HG03108 (cell line): ENCODE results near the gene NOLC1.

Experiments
- ATAC-seq: cut with Tn5 transposase; IDR thresholded peaks from one replicate; pipeline ENCODE4 v1.9.1; 2021; ENCODE audit warnings: moderate library complexity; ENCODE audit not compliant: unreplicated experiment

Gene NOLC1

DNA sequence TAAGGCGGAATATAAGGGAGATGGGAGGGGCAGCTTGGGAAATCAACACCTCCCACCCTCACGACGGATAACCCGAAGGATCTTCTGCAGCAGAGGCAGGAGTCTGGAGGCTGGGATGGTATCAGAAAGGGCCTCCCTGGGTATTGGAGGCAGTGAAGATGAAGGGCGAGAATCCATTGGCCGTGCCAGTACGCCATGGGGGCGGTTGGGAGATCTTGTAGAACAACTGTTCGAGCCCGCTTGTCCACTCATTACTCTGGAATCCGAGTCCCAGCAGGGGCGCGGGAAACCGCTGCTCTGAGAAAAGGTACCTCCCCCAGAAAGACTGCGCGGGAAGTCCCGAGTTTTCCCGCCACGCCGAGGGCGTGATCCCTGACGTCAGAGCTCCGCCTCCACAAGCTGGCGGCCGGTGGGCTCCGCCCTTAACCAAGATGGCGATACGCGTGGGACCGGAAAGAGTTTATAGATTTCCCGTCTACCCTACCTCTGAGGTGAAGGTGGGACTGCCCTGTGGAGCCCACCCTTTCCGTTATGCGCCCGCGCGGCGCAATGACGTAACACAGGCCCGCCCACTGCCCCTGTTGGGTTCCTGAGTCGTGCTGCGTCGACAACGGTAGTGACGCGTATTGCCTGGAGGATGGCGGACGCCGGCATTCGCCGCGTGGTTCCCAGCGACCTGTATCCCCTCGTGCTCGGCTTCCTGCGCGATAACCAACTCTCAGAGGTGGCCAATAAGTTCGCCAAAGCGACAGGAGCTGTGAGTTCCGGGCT lies at the start of gene NOLC1:
NOLC1 (plus strand) TSS at position 616 of the 771 bp plus-strand sequence; CDS start at position 638, 22 bp downstream.
- peak; percentile 94 for ATAC-seq

DNA sequence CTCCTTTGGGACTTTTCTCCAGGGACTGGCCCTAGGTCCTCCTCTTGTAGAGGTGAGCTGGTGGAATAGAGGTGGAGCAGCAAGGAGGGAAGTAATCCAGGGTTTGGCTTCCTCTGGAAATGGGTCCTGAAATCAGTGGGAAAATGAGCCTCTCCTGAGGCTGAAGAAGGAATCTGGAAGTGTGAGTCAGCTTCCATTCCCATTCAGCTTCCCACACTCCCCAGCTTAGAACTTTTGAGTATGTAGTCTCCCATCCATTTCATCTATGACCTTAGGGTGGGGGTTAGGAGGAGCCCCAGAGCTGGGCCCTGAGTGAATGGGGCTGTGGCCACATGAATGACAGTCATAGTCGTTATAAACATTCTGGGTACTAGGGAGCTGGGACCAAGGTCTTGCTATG lies 49.8 kb upstream of the NOLC1 start:
- no peak for ATAC-seq

DNA sequence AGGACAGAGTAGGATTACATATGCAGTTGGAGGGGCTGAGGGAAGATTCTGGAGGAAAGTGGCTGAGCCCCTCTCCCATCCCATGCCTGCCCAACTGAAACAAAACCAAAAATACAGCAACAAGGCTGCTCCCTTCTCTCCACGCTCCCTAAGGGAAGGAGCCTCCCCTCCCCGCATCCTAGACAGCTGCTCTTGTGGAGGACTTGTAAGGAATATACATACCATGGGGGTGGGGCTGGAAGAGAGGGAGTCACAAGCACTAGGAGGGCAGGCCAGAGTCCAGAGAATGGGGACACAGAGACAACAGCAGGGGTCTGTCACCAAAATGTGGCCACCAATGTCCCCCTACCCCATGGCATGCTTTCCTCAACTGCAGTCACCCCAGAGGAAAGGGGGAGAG lies 45.2 kb upstream of the NOLC1 start:
- ATAC-seq = no peak

DNA sequence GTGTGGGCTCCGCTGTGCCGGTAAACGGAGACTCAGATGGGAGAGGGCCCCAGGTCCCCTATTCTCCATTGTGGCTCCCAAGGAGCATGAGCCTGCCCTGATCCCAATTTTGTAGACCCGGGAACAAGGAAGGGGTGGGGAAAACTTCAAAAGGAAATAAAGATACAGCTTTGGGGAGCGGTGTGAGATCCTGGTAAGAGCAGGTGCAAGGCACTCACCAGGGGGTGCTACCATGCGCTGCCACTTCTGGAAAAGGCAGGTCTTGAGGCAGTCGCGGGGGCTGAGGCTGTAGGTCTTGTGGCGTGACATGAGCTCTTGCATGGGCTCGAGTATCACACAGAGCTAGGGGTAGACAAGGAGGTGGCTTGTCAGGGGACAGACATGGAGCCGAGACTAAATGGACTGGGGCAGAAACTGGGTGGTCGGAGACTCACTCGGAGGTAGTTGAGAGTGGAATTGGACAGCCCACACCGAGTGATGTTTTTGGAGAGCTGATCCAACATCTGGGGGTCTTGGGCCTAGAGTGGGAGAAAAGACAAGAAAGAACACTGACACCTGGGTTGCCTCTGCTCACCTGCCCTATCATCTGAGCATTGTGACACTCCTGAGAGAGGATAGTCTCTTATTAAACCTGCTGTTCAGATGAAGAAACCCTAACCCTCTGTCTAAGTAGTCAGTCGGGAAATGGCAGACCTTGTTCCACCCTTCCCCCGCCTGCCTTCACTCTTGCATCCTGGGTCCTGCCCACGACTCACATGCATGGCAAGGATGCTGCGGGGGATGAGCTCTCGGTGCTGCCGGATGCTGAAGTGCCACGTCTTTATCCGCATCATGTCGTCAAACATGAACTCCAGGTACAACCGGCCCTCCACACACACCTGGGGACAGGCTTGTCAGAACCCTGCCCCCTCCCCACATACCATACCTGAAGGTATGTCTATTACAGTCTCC lies 42.7 kb upstream of the NOLC1 start:
- no peak for ATAC-seq

DNA sequence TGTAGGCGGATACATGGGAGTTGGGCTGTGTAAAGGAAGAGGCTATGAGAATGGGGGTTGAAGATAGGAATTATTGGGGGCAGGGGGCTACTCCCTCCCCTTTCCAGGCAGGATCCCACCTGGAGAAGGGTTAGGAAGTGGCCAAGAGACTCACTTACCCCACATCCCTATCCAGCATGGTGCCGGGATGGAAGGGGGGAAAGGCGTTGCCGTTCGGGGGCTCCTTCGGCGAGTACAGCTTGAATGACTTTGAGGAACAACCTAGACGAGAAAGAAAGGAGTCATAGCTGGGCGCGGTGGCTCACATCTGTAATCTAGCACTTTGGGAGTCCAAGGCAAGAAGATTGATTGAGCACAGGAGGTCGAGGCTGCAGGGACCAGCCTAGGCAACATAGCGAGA lies 40.9 kb upstream of the NOLC1 start:
- no peak for ATAC-seq

DNA sequence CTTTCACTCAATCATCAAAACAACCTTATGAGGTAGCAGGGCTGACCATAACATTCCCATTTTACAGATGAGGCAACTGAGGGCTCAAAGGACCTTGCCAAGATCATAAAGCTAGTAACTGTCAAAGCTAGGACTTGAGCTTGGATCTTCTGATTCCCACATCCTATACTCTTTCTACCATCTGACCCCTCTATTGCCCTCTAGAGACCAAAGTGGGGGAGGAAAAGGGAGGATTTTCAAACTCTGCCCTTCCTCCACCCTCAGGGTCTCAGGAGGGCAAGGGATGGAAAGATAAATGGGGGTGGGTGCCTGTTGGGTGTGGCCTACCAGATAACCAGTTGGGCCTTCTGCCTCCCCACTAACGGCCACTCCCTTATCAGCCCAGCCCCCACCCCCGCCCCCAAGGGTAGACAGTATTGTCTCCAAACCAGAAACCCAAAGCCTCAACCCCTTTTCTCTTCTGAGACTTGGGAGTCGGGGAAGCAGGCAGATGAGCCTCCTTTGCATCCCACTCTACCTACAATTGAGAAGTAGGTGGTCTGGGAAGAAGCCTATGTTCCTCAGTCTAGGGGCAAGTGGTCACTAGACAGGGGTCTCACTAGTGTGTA lies 39.9 kb upstream of the NOLC1 start:
- ATAC-seq = no peak

DNA sequence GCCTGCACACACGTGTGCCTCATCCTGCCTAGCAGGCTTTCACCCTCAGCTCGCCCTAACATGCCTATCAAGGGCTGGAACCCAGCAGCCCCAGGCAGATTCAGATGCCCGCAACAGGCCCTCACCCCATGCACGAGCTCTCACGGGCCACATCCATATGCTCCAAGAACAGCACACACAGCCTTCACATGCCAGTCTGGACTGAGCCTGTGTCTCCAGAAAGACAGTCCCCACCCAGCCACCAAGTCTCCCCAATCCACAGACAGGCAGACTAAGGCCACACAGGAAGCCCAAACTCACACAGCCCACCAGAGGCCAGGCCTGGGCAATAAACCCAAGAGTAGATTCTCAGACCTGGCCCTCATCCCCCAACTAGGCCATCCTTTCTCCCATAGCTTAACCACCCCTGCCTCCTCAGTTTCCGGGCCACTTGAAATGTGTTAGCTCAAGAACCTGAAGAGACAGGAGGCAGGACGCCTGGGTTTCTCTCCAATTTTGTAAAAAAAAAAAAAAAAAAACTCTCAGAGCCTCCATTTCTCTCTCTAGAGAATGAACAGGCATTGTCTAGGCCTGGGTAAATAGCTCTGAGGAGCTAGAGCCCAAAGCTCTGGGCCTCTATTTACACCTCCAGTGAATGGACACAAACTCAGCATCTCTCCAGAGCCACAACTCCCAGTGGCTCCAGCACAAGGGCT lies 38.8 kb upstream of the NOLC1 start:
- no peak for ATAC-seq

DNA sequence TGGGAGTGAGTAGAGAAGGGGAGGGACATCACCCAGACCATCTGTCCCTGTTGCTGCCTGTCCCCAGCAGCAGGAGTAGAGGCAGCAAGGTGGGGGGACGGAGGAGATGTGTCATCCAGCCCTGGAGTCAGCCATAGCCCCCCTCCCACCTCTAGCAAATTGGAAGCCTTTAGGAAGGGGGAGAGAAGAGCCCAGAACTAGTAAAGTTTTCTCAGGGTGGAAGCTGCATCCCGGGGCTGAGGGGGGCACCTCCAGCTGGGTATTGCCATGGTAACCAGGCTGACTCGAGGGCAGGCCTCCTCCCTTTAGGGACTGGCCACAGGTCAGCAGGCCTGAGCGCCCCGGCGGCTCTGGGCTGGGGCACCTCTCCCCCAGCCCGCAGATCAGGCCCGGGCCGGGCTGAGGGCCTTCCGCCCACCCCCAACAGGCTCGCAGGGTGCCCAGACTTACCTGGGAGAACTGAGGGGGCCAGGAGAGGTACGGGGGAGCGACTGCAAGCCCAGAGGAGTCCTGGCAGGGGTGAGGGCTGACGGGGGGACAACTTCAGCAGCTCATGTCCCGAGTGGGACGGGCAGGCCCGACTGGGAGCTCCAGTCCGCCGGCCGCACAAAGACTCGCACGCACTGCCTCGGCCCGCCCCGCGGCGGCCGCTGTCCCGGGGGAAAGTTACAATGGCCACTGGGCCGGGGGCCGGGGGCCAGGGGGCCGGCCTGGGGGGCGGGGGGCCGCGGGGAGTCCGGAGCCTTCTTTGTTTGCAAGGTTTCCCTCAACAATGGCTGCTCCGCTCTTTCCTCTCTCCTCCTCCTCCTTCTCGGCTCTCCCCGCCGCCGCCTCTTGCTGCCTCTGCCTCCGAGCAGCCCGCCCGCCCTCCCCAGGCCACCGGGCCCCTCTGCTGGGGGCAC lies 38.0 kb upstream of the NOLC1 start:
- ATAC-seq = no peak

DNA sequence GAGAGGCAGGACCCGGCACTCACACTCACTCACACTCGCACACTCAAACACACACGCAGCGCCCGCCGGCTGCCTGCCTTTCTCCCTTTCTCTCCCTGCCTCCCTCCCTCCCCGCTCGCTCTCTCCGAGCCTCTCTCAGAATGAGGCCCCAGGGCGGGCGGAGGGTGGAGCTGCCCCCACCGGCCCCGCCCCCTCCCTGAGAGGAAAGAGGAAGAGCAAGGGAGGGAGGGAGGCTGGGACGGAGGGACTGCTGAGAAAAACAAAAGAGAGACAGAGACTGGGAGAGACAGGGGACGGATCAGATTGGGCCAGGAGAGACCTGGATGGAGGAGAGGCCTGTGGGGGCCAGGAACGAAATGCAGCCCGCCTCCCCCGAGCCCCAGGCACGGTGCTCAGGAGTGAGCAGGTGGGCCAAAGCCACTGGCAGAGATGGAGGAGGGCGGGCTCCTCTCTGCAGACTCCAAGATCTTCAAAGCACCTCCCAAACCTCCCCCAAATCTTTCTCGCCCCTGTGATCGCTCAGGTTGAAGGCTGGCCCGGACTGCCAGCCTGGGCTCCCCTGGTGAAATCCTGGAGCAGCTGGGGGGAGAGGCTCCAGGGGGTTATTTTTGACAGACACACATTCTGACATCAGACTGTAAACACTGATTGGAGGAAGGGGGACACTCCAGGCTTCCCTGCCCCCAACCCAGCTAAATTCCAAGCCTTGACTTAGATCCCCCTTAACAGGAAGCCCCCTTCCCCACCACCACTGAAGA lies 37.1 kb upstream of the NOLC1 start:
- ATAC-seq = peak; percentile 64

DNA sequence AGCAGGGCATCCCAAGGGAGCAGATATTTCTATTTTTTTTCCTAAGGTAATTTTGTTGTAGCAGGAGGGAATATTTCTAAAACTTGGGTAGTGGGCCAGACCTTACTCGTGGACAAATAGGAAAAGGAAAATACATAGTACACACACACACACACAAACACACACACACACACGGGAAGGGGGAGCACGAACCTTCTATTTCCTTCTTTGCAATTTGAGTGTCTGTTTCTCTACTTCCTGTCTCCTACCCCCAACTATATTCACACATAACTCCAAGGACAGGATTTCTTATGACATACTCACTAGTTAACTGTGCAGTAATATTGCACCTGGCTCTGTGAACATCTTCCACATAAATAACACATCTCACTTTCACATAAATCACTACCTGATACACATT lies 36.4 kb upstream of the NOLC1 start:
- no peak for ATAC-seq

DNA sequence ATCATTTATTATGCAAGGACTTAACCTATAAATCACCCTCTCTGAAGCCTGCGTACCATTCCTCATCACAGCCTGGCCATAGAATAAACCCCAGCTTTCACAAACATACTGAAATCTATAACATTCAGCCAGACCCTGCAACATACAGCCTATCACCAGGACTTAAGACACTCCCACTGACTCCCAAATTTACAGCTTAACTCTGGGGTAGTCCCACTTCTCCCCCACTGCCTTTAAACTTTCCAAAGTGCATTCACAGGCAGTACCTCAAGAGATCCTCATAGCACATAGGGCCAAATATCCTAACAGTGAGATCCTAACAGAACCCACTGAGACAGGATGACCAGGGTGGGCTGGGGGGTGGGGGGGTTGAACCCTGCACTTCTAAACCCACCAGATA lies 35.5 kb upstream of the NOLC1 start:
- no peak for ATAC-seq

DNA sequence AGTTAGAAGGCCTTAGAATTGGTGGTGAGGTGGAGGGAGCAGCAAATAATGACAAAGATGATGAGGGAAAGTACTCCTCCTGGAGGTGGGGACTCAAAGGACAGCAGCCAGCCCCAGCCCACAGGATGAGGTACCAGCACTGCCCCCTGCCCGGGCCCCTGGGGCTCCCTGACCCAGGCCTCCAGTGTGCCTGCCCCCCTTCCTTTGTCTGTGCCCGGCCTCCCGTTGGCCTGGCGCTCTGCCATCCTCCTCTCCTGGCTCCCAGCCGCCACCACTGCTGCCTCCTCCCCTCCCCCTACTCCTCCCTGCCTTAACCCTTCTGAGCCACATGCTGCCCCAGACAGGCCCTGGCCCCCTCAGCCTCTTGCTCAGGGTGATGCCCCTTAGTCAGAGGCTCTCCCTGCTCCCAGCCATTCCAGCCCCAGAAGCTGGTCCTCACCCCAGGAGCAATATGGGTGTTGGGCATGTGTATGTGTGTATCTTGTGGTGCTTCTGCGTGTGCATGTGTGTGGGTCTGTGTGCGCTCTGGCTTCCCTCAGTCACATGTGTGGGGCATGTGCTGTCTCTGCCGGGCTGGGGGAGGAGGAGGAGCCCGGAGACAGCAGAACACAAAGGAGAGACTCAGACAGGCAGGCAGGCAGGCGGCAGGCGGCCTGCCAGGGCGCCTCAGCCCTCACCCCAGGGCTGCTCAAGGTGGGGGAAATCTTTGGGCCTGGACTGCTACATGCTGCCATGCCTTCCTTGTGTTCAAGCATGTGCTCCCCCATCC lies 34.6 kb upstream of the NOLC1 start:
- ATAC-seq = no peak

DNA sequence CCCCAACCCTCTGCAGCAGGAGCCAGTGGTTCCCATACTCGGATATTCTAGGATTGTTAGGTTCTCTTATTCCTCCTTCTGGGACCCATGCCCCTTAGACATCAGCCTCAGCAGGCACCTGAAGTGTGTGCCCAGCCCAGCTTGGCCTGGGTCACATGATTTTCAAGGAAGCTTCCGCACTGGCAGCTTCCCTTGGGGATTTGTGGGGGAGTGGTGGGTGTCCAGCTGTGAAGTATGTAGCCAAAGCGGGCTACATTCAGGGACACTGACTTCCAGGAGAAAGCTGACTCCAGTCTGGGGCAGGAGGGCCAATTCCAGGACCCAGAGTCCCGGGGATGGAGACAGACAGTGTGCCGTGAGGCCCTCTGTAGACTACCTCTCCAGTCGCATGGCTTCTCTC lies 33.3 kb upstream of the NOLC1 start:
- no peak for ATAC-seq

DNA sequence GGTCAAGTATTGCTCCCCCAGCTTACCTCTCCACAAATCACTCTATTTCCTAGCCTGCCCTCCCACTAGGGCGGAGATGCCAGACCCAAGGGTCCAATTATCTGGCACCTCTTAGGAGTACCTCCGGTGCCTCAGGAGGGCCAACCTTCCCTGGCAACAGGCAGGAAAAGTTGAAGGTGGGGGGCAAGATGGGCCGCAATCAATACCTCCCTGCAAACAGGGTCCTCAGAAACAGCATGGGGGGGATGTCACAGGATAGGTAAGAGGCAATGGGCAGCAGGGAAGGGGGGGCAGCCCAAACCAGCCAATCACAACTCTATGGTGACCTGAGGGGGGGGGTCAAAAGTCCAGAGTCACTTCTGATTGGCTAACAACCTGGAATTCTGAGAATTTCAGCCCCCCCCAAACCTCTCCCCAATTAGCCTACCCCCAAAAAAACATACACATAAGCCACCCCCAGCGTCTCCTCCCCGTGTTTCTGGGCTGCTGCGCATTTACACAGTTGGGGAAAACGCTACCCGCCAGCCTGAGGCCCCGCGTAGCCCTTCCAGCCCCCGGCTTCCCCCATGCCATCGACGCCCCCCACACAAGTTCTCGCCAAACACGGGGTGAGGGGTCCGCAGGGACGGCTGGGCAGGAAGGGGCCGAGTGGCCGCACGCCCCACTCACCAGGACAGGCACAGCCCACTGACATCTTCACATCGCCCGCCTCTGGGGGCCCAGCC lies 32.6 kb upstream of the NOLC1 start:
- ATAC-seq = no peak

DNA sequence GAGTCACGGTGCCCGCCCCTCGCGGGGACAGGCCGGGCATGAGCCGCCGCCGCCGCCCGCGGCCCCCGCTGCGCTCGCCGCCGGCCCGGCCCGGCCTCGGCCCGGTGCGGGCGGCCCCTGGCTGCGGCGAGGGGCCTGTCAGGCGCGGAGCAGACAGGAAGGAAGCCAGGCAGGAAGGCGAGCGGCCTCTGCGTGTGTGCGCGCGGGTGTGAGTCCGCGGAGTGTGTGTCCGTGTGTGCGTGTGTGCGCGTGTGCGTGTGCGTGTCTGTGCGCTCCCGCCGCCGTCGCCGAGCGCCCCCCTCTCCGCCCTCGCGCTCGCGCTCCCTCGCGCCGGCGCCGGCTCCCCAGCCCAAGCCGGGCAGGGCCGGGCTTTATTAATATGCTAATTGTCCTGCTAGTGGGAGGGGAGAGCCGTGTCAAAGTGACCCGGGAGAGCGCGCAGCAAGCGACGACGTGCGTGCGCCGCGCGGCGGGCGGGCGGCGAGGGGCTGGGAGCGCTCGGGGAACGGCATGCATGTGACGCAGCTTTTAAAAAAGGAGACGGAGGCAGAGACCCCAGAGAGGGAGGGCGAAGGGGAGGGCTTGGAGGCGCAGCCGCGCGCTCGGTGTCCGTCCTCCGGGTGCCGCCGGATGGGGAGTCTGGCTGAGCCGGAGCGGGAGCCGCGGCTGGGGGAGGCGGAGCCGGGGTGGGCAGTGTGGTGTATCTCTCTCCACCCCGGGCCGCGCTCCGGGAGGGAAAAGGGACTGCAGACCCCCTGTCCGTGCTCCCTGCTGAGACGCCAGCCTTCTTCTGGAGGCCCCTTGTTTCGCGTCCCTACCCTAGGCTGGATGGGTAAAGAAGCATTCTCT lies 31.8 kb upstream of the NOLC1 start, which contains the start of gene LDB1:
LDB1 (minus strand) TSS at position 227 of the 849 bp plus-strand sequence. CDS start 258 bp downstream, outside the sequence.
- peak; percentile 60 for ATAC-seq

DNA sequence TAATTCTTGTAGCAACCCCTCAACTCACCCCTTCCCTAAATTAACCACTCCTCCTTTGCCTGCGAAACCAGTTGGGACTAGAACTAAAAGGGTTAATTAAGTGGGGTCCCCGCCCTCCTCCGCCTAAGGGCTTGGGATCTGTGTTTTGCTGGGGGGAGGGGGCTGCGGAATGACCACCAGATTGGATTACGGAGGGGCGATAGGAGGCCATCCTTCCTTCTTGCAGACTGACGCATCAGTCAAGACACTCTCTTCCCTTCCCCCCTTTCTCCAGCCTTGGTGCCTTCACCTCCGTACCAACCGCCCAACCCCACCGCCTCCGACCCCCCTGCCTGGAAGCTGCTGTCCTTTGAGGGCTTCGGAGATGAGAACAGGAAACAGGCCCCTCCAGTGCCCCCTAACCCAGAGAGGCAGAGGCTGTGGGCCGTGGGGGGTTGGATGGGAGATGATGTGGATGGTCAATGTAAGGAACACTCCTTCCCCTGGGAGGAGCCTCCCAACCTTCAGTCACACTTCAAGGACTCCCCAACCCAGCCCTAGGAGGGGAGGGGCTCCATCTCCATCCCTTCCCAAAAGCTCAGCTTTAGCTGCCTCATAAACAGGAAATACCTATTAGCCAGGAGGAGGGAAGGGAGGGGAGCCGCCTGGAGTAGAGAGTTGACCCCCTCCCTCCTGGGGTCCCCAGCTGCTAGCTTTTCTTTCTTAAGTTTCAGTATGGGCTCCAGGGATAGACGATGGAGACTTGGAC lies 31.0 kb upstream of the NOLC1 start:
- ATAC-seq = no peak
